ENCODE results near the gene IRF2BP2. TPM values are rescaled to one million over a fixed set of nuclear protein-coding genes. Genes with fewer than 3 reads are reported as not detected.

Gene IRF2BP2
- polyA plus RNA-seq, 2 of the 4 experiments (the other 2 are of a cell fraction), result 38.2 to 53.5 TPM

DNA sequence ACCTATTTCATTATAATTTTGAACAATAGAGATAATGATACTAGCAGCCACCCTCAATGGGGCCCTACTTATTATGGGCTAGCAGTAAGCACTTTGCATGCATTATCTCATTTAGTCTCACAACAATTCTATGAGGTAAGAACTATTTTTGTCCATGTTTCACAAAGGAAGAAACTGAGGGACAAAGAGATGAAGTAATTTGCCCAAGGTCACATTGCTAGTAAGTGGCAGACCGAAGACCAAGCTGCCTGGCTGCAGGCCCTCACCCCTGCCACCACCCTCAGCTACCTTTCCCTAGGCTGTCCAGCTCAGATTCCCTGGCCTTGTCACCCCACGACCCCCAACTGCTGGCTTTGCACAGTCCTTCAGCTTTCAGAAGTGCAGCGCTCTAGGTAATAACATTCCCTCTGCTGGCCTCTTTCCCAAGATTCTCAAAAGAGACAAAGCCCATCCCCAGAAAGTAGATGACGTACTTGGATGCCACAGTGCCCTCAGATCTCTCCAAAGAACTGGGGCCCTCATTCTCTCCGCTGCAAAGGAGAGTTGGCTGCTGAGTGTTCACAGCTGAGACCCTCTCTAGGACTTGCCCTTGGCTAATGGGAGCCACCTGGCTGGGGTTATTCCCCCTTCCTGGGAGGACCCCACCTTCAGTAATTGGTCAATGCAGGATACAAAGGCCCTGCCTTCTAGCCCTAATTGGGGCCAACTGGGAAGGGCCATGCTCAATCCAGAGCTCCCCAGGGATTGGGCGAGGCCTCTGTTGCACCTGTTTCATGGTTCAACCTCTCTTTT lies 39.5 kb downstream of the IRF2BP2 start:
- 0 out of 6 replicates have a peak overlapping the region, but pooled peaks of 1 of the 2 experiments have one; percentile 11 for H3K27ac ChIP-seq
- ATAC-seq (no peak), DNase-seq (ENCODE audit: low read depth in 1 of 2, low spot score in 1 of 2) (no peak), FAIRE-seq (no peak)
- CTCF ChIA-PET, result interaction anchor here (0.6 kb wide), 1 partner anchor 71 kb away, joined by 3 read pairs; no protein-coding TSS in a partner anchor
- no peak overlapping the region for H3K4me2 ChIP-seq
- no peaks in the 10 kb centered on the region for H3K9me3 ChIP-seq
- POLR2A ChIA-PET, result no interaction called here
- TF ChIP-seq, protein P1, sequence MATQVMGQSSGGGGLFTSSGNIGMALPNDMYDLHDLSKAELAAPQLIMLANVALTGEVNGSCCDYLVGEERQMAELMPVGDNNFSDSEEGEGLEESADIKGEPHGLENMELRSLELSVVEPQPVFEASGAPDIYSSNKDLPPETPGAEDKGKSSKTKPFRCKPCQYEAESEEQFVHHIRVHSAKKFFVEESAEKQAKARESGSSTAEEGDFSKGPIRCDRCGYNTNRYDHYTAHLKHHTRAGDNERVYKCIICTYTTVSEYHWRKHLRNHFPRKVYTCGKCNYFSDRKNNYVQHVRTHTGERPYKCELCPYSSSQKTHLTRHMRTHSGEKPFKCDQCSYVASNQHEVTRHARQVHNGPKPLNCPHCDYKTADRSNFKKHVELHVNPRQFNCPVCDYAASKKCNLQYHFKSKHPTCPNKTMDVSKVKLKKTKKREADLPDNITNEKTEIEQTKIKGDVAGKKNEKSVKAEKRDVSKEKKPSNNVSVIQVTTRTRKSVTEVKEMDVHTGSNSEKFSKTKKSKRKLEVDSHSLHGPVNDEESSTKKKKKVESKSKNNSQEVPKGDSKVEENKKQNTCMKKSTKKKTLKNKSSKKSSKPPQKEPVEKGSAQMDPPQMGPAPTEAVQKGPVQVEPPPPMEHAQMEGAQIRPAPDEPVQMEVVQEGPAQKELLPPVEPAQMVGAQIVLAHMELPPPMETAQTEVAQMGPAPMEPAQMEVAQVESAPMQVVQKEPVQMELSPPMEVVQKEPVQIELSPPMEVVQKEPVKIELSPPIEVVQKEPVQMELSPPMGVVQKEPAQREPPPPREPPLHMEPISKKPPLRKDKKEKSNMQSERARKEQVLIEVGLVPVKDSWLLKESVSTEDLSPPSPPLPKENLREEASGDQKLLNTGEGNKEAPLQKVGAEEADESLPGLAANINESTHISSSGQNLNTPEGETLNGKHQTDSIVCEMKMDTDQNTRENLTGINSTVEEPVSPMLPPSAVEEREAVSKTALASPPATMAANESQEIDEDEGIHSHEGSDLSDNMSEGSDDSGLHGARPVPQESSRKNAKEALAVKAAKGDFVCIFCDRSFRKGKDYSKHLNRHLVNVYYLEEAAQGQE (IDR thresholded peaks at IDR 0.05), result no peak
- no peak for TF ChIP-seq POLR2A (IDR thresholded peaks at IDR 0.05; ENCODE audit: low read length)
- no peak for TF ChIP-seq GATA3 (IDR thresholded peaks at IDR 0.05; ENCODE audit: borderline replicate concordance)
- no peak for TF ChIP-seq CHD4 (IDR thresholded peaks at IDR 0.05; ENCODE audit: borderline replicate concordance)
- TF ChIP-seq CHD2 (IDR thresholded peaks at IDR 0.05; ENCODE audit: low read length, partially characterized antibody), result no peak
- TF ChIP-seq HOXB13 (CRISPR knock-in tag; IDR thresholded peaks at IDR 0.05; ENCODE audit: low read depth), result no peak
- TF ChIP-seq, protein P2, sequence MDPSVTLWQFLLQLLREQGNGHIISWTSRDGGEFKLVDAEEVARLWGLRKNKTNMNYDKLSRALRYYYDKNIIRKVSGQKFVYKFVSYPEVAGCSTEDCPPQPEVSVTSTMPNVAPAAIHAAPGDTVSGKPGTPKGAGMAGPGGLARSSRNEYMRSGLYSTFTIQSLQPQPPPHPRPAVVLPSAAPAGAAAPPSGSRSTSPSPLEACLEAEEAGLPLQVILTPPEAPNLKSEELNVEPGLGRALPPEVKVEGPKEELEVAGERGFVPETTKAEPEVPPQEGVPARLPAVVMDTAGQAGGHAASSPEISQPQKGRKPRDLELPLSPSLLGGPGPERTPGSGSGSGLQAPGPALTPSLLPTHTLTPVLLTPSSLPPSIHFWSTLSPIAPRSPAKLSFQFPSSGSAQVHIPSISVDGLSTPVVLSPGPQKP (IDR thresholded peaks at IDR 0.05; ENCODE audit: low read depth, low read length), result no peak
- no peak for TF ChIP-seq RARB (CRISPR knock-in tag; IDR thresholded peaks at IDR 0.05)
- TF ChIP-seq CBX2 (IDR thresholded peaks at IDR 0.05; ENCODE audit: borderline replicate concordance, low read depth), result no peak
- TF ChIP-seq, protein P3, sequence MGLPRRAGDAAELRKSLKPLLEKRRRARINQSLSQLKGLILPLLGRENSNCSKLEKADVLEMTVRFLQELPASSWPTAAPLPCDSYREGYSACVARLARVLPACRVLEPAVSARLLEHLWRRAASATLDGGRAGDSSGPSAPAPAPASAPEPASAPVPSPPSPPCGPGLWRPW (IDR thresholded peaks at IDR 0.05), result no peak
- TF ChIP-seq JUNB (IDR thresholded peaks at IDR 0.05), result no peak
- H3K4me3 ChIP-seq, result no peak overlapping the region
- WGBS (ENCODE audit: missing lambda C conversion rate), result 72% methylated on average over 6 of the region's 6 CpGs
- peaks cover 16% of the 10 kb centered on the region for H3K4me1 ChIP-seq

DNA sequence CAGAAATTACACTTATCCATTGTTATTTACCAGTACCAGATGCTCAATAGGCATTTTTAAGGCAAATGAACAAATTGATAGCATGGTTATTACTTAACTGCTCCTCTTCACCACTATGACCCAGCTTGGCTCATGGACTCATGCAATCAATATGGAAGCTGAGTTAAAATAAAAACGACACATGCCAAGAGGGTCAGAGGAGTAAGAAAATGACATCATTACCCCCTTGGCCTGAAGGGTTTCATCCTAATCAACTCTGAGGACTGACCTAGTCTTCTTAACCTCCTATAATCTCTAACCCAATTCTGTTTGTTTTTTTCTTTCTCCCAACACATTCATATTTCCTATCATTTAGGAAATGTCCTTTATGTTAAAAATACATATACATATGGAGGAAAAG lies 41.6 kb downstream of the IRF2BP2 start:
- ChIA-PET CTCF (interaction anchor here (1.2 kb wide), 1 partner anchor 62 kb away, joined by 3 read pairs; no protein-coding TSS in a partner anchor), POLR2A (no interaction called here)
- ATAC-seq (no peak), FAIRE-seq (no peak), DNase-seq (ENCODE audit: low read depth in 1 of 2, low spot score in 1 of 2) (no peak)
- Histone ChIP-seq H3K9me3 (no peaks in the 10 kb centered on the region), H3K4me1 (peaks cover 28% of the 10 kb centered on the region), H3K4me2 (no peak overlapping the region), H3K4me3 (no peak overlapping the region), H3K27ac (no peak overlapping the region)
- WGBS (ENCODE audit: missing lambda C conversion rate), result 18% methylated on average over 1 of the region's 1 CpG
- TF ChIP-seq FOSL2 (IDR thresholded peaks at IDR 0.05) (no peak), FOSL2 (CRISPR knock-in tag; IDR thresholded peaks at IDR 0.05) (no peak), NR3C1 (IDR thresholded peaks at IDR 0.05) (no peak), MAFK (IDR thresholded peaks at IDR 0.05; ENCODE audit: partially characterized antibody) (no peak), RNF2 (IDR thresholded peaks at IDR 0.05; ENCODE audit: borderline replicate concordance, low read depth) (no peak), TFCP2L1 (CRISPR knock-in tag; IDR thresholded peaks at IDR 0.05) (no peak), FOXS1 (CRISPR knock-in tag; IDR thresholded peaks at IDR 0.05) (no peak), CEBPB (IDR thresholded peaks at IDR 0.05) (no peak), HOXB13 (CRISPR knock-in tag; IDR thresholded peaks at IDR 0.05; ENCODE audit: low read depth) (no peak), RAD21 (conservative IDR thresholded peaks at IDR 0.05 in 1 of 2, IDR thresholded peaks at IDR 0.05 in 1 of 2) (no peak), RFX5 (IDR thresholded peaks at IDR 0.05) (no peak), POLR2A (IDR thresholded peaks at IDR 0.05; ENCODE audit: low read length) (no peak), NPAS2 (CRISPR knock-in tag; IDR thresholded peaks at IDR 0.05; ENCODE audit: borderline replicate concordance) (no peak), RCOR1 (IDR thresholded peaks at IDR 0.05; ENCODE audit: low read depth, low read length) (no peak), CHD2 (IDR thresholded peaks at IDR 0.05; ENCODE audit: low read length, partially characterized antibody) (no peak)
- TF ChIP-seq, protein P4, sequence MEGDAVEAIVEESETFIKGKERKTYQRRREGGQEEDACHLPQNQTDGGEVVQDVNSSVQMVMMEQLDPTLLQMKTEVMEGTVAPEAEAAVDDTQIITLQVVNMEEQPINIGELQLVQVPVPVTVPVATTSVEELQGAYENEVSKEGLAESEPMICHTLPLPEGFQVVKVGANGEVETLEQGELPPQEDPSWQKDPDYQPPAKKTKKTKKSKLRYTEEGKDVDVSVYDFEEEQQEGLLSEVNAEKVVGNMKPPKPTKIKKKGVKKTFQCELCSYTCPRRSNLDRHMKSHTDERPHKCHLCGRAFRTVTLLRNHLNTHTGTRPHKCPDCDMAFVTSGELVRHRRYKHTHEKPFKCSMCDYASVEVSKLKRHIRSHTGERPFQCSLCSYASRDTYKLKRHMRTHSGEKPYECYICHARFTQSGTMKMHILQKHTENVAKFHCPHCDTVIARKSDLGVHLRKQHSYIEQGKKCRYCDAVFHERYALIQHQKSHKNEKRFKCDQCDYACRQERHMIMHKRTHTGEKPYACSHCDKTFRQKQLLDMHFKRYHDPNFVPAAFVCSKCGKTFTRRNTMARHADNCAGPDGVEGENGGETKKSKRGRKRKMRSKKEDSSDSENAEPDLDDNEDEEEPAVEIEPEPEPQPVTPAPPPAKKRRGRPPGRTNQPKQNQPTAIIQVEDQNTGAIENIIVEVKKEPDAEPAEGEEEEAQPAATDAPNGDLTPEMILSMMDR (IDR thresholded peaks at IDR 0.05), result no peak
- TF ChIP-seq, protein P5, sequence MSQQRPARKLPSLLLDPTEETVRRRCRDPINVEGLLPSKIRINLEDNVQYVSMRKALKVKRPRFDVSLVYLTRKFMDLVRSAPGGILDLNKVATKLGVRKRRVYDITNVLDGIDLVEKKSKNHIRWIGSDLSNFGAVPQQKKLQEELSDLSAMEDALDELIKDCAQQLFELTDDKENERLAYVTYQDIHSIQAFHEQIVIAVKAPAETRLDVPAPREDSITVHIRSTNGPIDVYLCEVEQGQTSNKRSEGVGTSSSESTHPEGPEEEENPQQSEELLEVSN (IDR thresholded peaks at IDR 0.05; ENCODE audit: borderline replicate concordance, low read depth), result no peak
- TF ChIP-seq, protein P1 (IDR thresholded peaks at IDR 0.05), result no peak

All from A549 (cell line).